Endothelial cell of umbilical vein (primary cell): ENCODE data around the gene RHOB. TPM values are rescaled to one million over a fixed set of nuclear protein-coding genes. Genes with fewer than 3 reads are reported as not detected.

Source experiments
- BruUV-seq: library from RNA; stranded (reverse); fragments of 400-500 nt; replicated peaks from 2 replicates; lab custom pipeline; 2021; lab: Mats Ljungman, UMichigan
- CTCF ChIA-PET: fragments of 300-600, 350-600 bp; sonication (Branson Sonifier 250); formaldehyde crosslinking; loops from one replicate; lab custom pipeline; 2021; ENCODE audit warnings: antibody characterized with exemption, inconsistent platforms; lab: Charles Lee
- POLR2A ChIA-PET: fragments of 300-600, 350-600 bp; sonication (Branson Sonifier 250); formaldehyde crosslinking; loops from one replicate; lab custom pipeline; 2021; ENCODE audit warnings: antibody characterized with exemption, inconsistent platforms; lab: Charles Lee
- DNase-seq: peaks from one replicate; pipeline ENCODE4 v3.0.0-alpha.2; 2011; ENCODE audit warnings: low read depth, low spot score
- FAIRE-seq: peaks from 2 replicates; lab custom pipeline; 2011; peaks lifted over from hg19 to GRCh38; lab: Jason Lieb, UNC
- H2AFZ ChIP-seq: 2 replicates; pipeline ENCODE4 v1.6.0; 2012; ENCODE audit warnings: low read depth, low read length, control low read depth, inconsistent platforms
- H3K27ac ChIP-seq: 2 replicates; pipeline ENCODE4 v1.5.1; 2011; ENCODE audit warnings: low read depth, mild to moderate bottlenecking, control low read depth, low read length, moderate library complexity; ENCODE audit not compliant: insufficient read depth
- H3K27me3 ChIP-seq, 2 experiments: 2 replicates each; pipeline versions ENCODE4 v1.6.0 to v1.6.1; 2011; ENCODE audit warnings: low read length in 2 of 2, mixed read lengths in 1 of 2; ENCODE audit not compliant: control insufficient read depth in 2 of 2, insufficient read depth in 2 of 2
- H3K36me3 ChIP-seq, 2 experiments: 2 replicates in 1 of 2; 3 replicates in 1 of 2; pipeline ENCODE4 v1.5.1; 2011; ENCODE audit warnings: low read length in 2 of 2, mild to moderate bottlenecking in 1 of 2, moderate library complexity in 1 of 2; ENCODE audit not compliant: control insufficient read depth in 2 of 2, insufficient read depth in 2 of 2; ENCODE audit errors: extremely low read depth in 1 of 2
- H3K4me1 ChIP-seq: 3 replicates; pipeline ENCODE4 v1.5.1; 2011; ENCODE audit warnings: mild to moderate bottlenecking, low read length; ENCODE audit not compliant: control insufficient read depth, insufficient read depth; ENCODE audit errors: extremely low read depth
- H3K4me2 ChIP-seq: 2 replicates; pipeline ENCODE4 v1.6.1; 2011; ENCODE audit warnings: low read length, control low read depth, mixed read lengths; ENCODE audit not compliant: insufficient read depth
- H3K4me3 ChIP-seq, 3 experiments: fragments of 200-600 bp in 1 of 3; sonication (generic), shearing (Covaris generic) in 1 of 3; replicated peaks in 1 of 3; 2 replicates each; pipeline ENCODE4 v1.5.1; 2011 to 2016; ENCODE audit warnings: control low read depth in 3 of 3, low read length in 3 of 3, mild to moderate bottlenecking in 2 of 3, inconsistent platforms in 1 of 3, low read depth in 1 of 3, moderate library complexity in 1 of 3; ENCODE audit not compliant: insufficient read depth in 1 of 3
- H3K79me2 ChIP-seq: 2 replicates; pipeline ENCODE4 v1.6.0; 2012; ENCODE audit warnings: low read length, inconsistent platforms; ENCODE audit not compliant: control insufficient read depth, insufficient read depth
- H3K9ac ChIP-seq: replicated peaks from 2 replicates; pipeline ENCODE3; 2011; ENCODE audit warnings: low read length, control low read depth; ENCODE audit not compliant: insufficient read depth; ENCODE audit errors: extremely low read depth
- H3K9me1 ChIP-seq: replicated peaks from 3 replicates; pipeline ENCODE4 v1.6.0; 2011; ENCODE audit warnings: mild to moderate bottlenecking, low read length; ENCODE audit not compliant: control insufficient read depth, insufficient read depth; ENCODE audit errors: extremely low read depth
- H3K9me3 ChIP-seq: replicated peaks from 2 replicates; pipeline ENCODE4 v1.5.1; 2012; ENCODE audit warnings: low read length, inconsistent platforms; ENCODE audit not compliant: control insufficient read depth, insufficient read depth
- H4K20me1 ChIP-seq: replicated peaks from 2 replicates; pipeline ENCODE3; 2011; ENCODE audit warnings: mild to moderate bottlenecking, low read length; ENCODE audit not compliant: control insufficient read depth, insufficient read depth; ENCODE audit errors: extremely low read depth
- CTCF ChIP-seq, 2 donors: IDR thresholded peaks; 1 replicate in 1 of 2; 2 replicates in 1 of 2; pipeline ENCODE4 v1.5.1; 2011; ENCODE audit warnings: low read length in 2 of 2, mild to moderate bottlenecking in 2 of 2, moderate library complexity in 2 of 2, control low read depth in 1 of 2, inconsistent platforms in 1 of 2, low read depth in 1 of 2; ENCODE audit not compliant: insufficient read depth in 1 of 2; ENCODE audit errors: extremely low read depth in 1 of 2
- EZH2 ChIP-seq: IDR thresholded peaks from 2 replicates; pipeline ENCODE4 v1.6.1; 2012; ENCODE audit warnings: borderline replicate concordance, low read depth, mild to moderate bottlenecking, moderate library complexity, low read length, inconsistent platforms; ENCODE audit not compliant: severe bottlenecking
- FOS ChIP-seq: IDR thresholded peaks from 2 replicates; pipeline ENCODE4 v1.6.1; 2011; ENCODE audit warnings: mild to moderate bottlenecking, low read length, moderate library complexity, borderline replicate concordance; ENCODE audit not compliant: insufficient read depth
- GATA2 ChIP-seq: IDR thresholded peaks from 2 replicates; pipeline ENCODE4 v1.7.0; 2011; ENCODE audit warnings: low read depth, mild to moderate bottlenecking, moderate library complexity, mixed read lengths, low read length; ENCODE audit not compliant: insufficient read length, insufficient read depth
- MYC ChIP-seq: IDR thresholded peaks from one replicate; pipeline ENCODE4 v1.6.1; 2011; ENCODE audit warnings: mild to moderate bottlenecking, low read depth, low read length
- POLR2A ChIP-seq: IDR thresholded peaks from 2 replicates; pipeline ENCODE4 v1.6.1; 2012; ENCODE audit warnings: low read depth, mild to moderate bottlenecking, control low read depth, low read length
- POLR2AphosphoS5 ChIP-seq: IDR thresholded peaks from 2 replicates; pipeline ENCODE4 v1.6.1; 2012; ENCODE audit warnings: low read depth, mild to moderate bottlenecking, control low read depth, low read length, moderate library complexity; ENCODE audit not compliant: insufficient read depth
- dilution Hi-C: fragments of 300-500 bp; cut with MboI; formaldehyde crosslinking; loops from one replicate; pipeline ENCODE4 v1.15.0; 2019; ENCODE audit warnings: low sequenced_read_pairs; ENCODE audit not compliant: extremely low pct_ligation_motif_present
- intact Hi-C: fragments of 100-400 bp; cut with micrococcal nuclease; formaldehyde crosslinking; loops from one replicate; pipeline ENCODE4 v1.10.0; 2022
- polyA plus RNA-seq, 4 experiments: library from polyadenylated mRNA; depleted of rRNA in 3 of 4; stranded (reverse) in 3 of 4; unstranded in 1 of 4; fragments of >200 nt; gene quantifications; 2 replicates each; pipeline versions ENCODE4 v1.2.1 to v1.2.3, GENCODE V29; 2011 to 2012; ENCODE audit warnings: missing spikeins in 1 of 4
- total RNA-seq: library from RNA; stranded (reverse); gene quantifications from 2 replicates; pipeline ENCODE4 v1.2.3, GENCODE V29; 2021
- TF ChIP-seq, protein P1 (sequence below): IDR thresholded peaks from 2 replicates; pipeline ENCODE4 v1.6.1; 2011; ENCODE audit not compliant: insufficient read depth, insufficient read length

RHOB gene
- total and polyA plus RNA-seq, 2 donors (not counting 3 experiments of a cell fraction or from before 2014, with no cell fraction given): 830 to 1,101 TPM

DNA sequence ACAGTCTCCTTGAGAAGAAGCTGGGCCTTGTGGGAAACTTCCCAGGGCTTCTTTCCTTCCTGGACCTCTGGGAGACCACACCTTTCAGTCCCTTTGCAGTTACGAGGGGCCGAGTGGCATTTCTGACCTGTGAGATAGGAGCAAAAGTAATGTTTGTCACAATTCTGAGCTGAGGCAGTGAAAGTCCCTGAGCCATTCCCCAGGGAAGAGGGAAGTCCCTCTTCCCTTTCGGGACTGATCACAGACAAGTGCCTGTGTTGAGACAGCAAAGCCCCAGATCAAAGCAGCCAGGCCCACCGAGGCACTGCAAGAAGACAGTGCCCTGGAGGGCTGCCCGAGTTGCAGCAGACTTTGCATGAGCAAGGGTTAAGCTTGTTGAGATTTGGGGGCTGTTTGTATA, 41.9 kb downstream of the RHOB start:
- POLR2A ChIA-PET: interaction anchor here (1.1 kb wide), 1 partner anchor 42 kb away, joined by 3 read pairs; the partner anchor contains the start of gene RHOB
- no peaks in the 10 kb centered on the region for H3K36me3 ChIP-seq
- no peak overlapping the region for H3K4me3 ChIP-seq
- H4K20me1 ChIP-seq: no peaks in the 10 kb centered on the region
- no peaks in the 10 kb centered on the region for H3K9me3 ChIP-seq
- H3K27ac ChIP-seq: no peak overlapping the region
- H3K9ac ChIP-seq: no peak overlapping the region
- TF ChIP-seq EZH2: no peak
- no peak for TF ChIP-seq POLR2A
- TF ChIP-seq MYC: no peak
- CTCF ChIA-PET: interaction anchor here (0.7 to 1.0 kb wide), 3 partner anchors 20 to 110 kb away, joined by 3 read pairs; no protein-coding TSS in a partner anchor
- no peaks in the 10 kb centered on the region for H3K27me3 ChIP-seq
- H3K4me1 ChIP-seq: peaks cover 8% of the 10 kb centered on the region
- H3K4me2 ChIP-seq: no peak overlapping the region
- DNase-seq (no peak), FAIRE-seq (no peak)
- no TSS peak for BruUV-seq
- peak overlapping the region; percentile 47 for H2AFZ ChIP-seq
- dilution Hi-C loops: no loop called here
- no peaks in the 10 kb centered on the region for H3K79me2 ChIP-seq
- intact Hi-C loops: no loop called here
- no peaks in the 10 kb centered on the region for H3K9me1 ChIP-seq

DNA sequence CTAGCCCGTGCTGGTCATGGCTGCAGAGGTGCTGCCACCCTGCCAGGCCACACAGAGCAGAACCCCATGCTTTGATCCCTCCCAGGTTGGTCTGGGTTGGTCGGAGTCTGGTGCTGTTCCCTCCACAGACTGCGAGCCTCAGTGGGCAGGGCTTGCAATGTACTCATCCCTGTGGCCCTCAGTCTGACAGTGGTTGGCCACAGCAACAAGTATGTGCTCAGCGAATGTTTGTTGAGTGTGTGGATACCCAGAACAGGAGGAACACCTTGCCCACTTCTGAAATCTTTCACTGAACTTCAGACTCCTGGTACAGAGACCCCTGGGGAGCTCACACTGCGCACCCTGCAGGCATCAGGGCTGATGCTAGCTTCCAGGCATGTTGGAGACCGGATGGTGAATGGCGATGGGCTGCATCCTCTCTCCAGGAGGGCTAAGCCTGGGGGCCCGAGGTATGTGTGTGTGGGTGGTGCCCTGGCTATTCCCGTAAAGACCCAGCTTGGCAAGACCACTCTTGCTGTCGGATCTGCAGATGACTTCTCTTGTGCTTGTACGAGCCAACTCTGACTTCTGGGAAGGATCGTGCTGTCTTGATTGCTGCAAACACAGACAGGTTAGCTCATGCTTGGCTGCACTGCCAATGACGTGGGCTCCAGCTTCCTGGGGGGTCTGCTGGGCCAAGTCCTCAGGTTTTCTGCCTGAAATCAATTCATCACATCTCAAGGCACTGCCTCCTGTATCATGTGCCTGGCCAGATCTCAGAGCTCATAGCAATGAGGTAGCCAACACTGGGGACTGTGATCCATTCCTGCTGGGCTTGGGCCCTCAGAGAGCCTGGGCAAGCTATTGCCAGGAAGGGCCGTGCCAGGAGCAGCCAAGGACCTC, 43.7 kb downstream of the RHOB start:
- Histone ChIP-seq H3K9me1 (no peaks in the 10 kb centered on the region), H3K79me2 (no peaks in the 10 kb centered on the region), H3K36me3 (no peaks in the 10 kb centered on the region), H3K9ac (no peak overlapping the region), H4K20me1 (no peaks in the 10 kb centered on the region), H3K4me2 (no peak overlapping the region), H3K9me3 (no peaks in the 10 kb centered on the region), H2AFZ (no peak overlapping the region), H3K4me3 (no peak overlapping the region), H3K4me1 (peaks cover 8% of the 10 kb centered on the region), H3K27ac (no peak overlapping the region), H3K27me3 (no peaks in the 10 kb centered on the region)
- FAIRE-seq (no peak), DNase-seq (no peak)
- ChIA-PET CTCF (interaction anchor here (2.1 kb wide), 1 partner anchor 16 kb away, joined by 4 read pairs; no protein-coding TSS in a partner anchor), POLR2A (no interaction called here)
- BruUV-seq: no TSS peak
- dilution Hi-C loops: no loop called here
- TF ChIP-seq CTCF (IDR thresholded peaks at IDR 0.05; ENCODE audit: extremely low read depth in 1 of 2, insufficient read depth in 1 of 2, low read depth in 1 of 2, low read length in 2 of 2): no peak
- TF ChIP-seq GATA2: no peak
- no peak for TF ChIP-seq MYC
- TF ChIP-seq POLR2A: no peak
- TF ChIP-seq POLR2AphosphoS5: no peak
- TF ChIP-seq EZH2: no peak
- TF ChIP-seq FOS: no peak
- TF ChIP-seq, protein P1, sequence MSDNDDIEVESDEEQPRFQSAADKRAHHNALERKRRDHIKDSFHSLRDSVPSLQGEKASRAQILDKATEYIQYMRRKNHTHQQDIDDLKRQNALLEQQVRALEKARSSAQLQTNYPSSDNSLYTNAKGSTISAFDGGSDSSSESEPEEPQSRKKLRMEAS: no peak
- intact Hi-C loops: no loop called here
